TTC549 (cell line): ENCODE data around the gene TRH.

ENCODE experiments used
- FAIRE-seq: peaks from 2 replicates; lab custom pipeline; 2012; peaks lifted over from hg19 to GRCh38; lab: Jason Lieb, UNC

The TRH gene, protein sequence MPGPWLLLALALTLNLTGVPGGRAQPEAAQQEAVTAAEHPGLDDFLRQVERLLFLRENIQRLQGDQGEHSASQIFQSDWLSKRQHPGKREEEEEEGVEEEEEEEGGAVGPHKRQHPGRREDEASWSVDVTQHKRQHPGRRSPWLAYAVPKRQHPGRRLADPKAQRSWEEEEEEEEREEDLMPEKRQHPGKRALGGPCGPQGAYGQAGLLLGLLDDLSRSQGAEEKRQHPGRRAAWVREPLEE

DNA sequence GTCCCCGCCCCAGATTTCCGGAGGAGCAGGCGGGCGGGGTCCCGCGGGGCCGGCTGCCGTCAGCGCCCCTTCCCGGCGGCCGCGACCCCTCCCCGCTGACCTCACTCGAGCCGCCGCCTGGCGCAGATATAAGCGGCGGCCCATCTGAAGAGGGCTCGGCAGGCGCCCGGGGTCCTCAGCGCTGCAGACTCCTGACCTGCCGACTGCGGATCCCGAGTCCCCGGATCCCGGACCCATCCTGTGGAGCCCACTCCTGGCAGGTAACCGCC lies at the start of gene TRH:
TSS of gene TRH (plus strand) at position 157 of the 269 bp plus-strand sequence. CDS start 1,097 bp downstream, outside the sequence.
- no peak for FAIRE-seq

GRCh38 chr3:129927072-129927471 lies 47.4 kb upstream of the TRH start:
- no peak for FAIRE-seq

- FAIRE-seq: no peak
Observed at GRCh38 chr3:129929383-129929782, 45.1 kb upstream of the TRH start.

- FAIRE-seq: no peak
Observed at GRCh38 chr3:129933471-129933870, 41.0 kb upstream of the TRH start.

DNA sequence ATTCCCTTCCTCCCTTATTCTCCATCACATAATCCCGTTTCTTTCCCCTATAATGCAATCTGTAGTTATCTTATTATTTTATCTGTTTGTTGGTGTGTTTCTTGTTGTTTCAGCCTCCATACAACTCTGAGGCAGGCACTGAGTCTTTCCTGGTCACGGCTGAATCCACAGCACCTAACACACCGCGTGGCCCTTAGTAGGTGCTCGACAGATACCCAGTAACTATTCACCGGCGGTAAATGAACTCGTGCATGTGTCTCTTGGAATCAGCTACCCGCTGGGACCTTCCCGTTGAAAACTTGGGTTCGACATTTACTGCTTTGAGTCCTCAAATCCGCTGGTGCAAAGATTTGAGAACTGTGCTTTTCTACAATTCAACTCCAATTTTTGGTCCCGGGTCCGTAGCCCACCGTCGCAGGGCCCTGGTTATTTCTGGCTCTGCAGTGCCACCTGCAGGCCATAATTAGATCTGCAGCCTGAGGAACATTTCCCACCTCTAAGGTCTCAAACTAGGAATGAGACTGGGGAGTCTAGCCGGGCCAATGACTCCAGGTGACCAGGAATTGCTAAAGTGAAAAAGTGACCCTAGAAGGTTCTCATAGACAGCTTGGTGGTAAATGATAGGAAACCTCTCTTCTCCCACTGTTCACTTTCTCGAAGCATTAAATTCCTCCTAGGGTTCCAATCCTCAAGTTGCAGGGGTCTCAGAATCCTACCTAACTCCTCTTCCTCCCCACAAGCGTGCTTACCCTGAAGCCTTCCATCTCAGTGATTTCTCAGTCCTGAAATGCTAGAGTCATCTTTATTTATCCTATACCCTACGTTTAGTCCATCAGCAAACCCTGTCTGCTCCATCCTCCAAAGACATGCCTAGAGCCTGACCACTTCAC lies 40.0 kb upstream of the TRH start:
- no peak for FAIRE-seq

GRCh38 chr3:129936757-129937156 lies 37.8 kb upstream of the TRH start:
- no peak for FAIRE-seq

GRCh38 chr3:129937717-129938116 lies 36.8 kb upstream of the TRH start:
- FAIRE-seq: no peak

GRCh38 chr3:129938140-129938930 lies 36.2 kb upstream of the TRH start:
- no peak for FAIRE-seq

DNA sequence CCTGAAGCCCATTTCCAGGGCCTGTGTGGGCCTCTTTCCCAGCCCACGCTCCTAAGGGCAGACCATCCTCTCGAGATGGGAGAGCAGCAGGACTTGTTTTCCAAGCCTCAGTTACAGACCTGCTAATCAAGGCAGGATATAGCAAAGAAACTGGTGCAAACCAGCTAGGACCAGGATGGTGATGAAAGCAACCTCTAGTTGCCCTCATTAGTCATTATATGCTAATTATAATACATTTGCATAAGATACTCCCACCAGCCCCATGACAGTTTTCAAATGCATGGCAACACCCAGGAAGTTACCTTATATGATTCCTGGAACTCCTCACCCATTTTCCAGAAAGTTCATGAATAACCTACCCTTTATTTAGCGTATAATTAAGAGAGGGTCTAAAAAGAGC lies 34.4 kb upstream of the TRH start:
- FAIRE-seq: no peak

GRCh38 chr3:129942296-129942695 lies 32.2 kb upstream of the TRH start:
- FAIRE-seq: no peak

DNA sequence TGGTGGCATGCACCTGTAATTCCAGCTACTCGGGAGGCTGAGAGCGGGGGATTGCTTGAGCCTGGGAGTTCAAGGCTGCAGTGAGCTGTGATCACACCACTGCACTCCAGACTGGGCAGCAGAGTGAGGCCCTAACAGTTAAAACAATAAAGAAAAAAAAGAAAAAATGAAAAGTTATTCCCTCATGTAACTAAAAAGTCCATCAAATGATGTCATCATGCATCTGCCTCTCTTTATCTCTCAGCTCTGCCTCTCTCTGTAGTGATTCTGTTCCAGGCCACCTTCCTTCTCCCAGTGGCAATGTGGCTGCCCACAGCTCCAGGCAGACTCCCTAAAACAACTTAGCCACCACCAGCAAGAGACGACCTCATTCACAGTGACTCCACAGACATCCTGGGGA lies 31.5 kb upstream of the TRH start:
- no peak for FAIRE-seq

DNA sequence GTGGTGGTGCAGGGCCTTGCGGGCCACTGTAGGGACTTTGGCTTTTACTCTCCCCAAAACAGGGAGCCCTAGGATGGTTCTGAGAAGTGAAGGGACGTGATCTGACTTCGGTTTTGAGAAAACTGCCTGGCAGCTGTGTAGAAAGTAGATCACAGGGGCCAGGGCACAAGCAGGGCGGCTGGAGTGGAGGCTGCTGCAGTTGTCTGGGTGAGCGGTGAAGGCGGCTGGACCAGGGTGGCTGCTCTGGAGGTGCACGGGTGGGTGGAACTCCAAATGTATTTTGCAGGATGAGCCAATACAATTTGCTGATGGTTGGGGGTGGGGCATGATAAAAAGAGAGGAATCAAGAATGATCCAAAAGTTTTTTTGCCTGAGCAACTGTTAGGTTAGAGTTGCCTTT lies 29.8 kb upstream of the TRH start:
- no peak for FAIRE-seq

- no peak for FAIRE-seq
Observed at GRCh38 chr3:129947538-129948240, 26.8 kb upstream of the TRH start.

DNA sequence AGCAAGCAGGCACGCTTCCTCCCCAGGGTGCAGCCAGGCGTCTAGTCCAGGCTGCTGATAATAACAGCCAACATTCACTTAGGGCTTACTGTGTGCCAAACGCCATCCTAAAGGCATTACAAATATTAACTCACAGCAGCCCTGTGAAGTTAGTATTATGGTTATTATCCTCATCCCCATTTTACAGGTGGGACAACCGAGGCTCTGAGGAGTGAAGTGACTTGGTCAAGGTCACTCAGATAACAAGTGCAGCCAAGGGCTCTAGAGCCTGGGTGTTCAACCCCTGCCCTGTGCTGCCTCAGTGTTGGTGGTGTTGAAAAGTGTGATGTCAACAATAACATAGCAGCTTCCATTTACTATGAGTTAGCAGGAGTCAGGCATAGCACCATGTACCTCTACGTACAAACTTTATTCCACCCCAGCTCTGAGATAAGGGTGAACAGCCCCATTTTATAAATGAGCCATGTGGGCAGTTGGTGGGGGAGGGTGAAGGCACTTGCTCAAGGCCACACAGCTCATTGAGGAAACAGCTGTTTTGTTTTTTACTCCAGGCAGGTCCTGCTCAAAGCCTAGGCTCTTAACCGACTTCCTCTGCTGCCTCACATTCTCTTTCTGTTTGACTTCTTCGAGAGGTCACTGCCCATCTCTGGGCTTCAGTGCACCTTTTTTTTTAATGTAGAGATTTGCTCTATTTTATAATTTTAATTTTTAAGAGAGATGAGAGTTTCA lies 24.0 kb upstream of the TRH start:
- FAIRE-seq: no peak

GRCh38 chr3:129952556-129953355 lies 21.8 kb upstream of the TRH start:
- no peak for FAIRE-seq

DNA sequence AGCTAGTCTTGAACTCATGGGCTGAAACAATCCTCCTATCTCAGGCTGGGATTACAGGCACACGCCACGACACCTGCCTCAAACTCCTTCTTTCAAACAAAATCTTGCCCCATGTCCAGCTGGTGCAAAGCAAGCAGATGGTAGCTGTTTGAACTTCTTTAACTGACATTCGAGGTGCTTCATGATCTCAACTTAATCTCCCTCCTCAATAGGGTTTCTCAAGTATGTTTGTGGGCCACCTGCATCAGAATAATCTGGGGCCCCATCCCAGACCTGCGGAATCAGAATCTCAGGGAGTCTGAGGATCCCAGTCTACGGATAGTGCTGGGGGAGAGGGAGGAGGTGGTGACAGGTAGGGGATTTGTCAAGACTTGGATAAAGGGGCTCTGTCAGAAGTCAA lies 20.9 kb upstream of the TRH start:
- no peak for FAIRE-seq

DNA sequence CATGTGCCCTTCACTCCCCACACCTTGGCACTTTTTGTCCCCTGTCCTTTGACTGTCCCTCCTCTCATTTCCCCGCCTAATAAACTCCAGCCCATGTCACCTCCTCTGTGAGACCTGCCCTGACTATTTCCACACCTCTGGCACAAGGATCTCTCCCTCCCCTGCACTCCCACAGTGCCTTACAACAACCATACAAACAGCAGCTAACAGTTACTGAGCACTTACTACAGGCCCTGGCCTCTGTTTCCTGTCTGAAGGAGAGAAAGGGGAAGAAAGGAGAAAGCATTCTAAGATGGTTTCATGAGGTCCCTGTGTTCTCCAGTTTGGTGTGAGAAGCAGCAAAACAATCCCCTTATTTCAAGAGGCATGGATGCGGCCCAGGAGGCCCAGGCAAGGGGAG lies 20.0 kb upstream of the TRH start:
- FAIRE-seq: no peak

DNA sequence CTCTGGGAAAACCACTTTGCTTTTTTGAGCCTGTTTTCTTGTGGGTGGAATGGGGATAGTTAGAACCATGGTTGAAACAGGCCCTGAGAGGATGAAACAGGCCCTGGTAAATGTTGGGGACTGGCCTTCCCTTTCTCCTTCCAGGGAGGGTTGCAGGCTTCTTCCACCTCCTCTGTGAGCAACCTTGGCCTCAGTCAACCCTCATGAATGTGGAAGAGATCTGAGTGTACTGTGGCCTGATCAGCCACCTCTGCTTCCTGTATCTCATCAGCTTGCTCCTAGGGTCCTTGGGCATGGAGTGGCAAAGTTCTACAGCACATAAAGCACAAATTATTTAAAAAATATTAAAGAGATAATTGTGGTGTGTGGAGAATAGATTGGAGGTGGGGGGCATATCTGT lies 17.6 kb upstream of the TRH start:
- no peak for FAIRE-seq

DNA sequence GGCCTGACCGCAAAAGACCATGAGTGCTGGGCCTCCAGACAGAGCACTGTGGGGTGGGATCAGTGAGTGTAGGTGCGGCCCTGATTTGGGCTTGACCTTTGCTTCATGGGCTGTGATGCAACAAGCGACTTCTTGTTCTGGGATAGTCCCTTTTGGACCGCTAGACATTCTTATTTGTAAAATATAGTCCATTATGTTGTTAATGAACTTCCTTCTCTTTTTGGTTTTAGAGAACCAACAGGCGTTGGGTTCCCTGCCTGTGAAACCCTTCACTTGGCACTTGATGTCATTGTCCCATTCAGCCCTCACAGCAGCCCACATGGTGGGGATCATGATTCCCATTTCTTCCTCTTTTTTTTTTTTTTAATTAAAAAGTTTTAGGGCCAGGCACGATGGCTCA lies 15.8 kb upstream of the TRH start:
- FAIRE-seq: no peak

DNA sequence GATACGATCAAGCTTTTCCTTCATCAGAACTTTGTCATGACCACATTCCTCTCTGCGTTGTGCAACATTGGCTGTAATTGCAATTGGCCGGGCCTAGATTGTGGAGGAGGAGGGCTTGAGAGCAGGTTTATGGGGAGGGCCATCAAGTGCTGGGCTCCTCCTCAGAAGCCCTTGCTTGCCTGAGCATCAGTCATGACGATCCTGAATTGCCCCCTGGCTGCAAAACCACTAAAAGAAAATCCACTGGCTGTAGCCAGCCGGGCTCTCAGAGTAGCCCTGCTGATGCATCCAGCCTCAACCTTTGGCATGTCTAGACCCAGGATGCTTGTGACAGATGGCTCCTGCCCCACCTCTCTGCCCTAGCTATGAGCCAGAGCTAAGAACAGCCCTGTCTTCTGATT lies 13.4 kb upstream of the TRH start:
- FAIRE-seq: no peak

DNA sequence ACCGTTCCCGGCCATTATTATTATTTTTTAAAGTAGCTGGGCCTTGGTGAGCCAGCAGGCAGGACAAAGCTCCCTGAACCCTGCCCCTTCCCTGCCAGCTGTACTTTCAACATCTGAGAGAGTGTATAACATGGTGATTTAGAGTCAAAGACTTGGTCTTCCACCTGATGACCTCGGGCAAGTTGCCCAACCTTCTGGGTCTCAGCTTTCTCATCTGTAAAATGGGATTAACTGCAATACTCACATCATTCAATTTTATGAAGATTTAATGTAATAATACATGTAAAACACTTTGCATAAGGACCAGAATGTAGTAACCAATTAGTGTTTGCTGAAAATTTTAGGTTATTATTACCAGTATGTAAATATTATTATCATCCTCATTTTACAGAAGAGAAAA lies 11.9 kb upstream of the TRH start:
- no peak for FAIRE-seq
